Subcutaneous abdominal adipose tissue (tissue), 5 donors: ENCODE measurements around the gene ULBP3.
"Not testable (repeated sequence)": the region's sequence is repeated elsewhere in the genome, so short reads cannot be mapped to it uniquely, and the experiment has no call there.

ENCODE experiments used
- H3K27ac ChIP-seq: one replicate; pipeline ENCODE4 v1.7.0; 2013; ENCODE audit warnings: low read depth, mild to moderate bottlenecking, inconsistent platforms, low read length, moderate library complexity
- H3K27me3 ChIP-seq, 5 donors: one replicate each; pipeline ENCODE4 v1.7.0; 2013; ENCODE audit warnings: low read length in 5 of 5, inconsistent platforms in 1 of 5; ENCODE audit not compliant: control insufficient read depth in 5 of 5, insufficient read depth in 4 of 5
- H3K36me3 ChIP-seq, 5 donors: one replicate each; pipeline ENCODE4 v1.7.0; 2013; ENCODE audit warnings: low read length in 5 of 5; ENCODE audit not compliant: control insufficient read depth in 5 of 5, insufficient read depth in 5 of 5
- H3K4me1 ChIP-seq, 5 donors: one replicate each; pipeline ENCODE4 v1.7.0; 2013; ENCODE audit warnings: low read length in 5 of 5, mild to moderate bottlenecking in 3 of 5, moderate library complexity in 1 of 5; ENCODE audit not compliant: control insufficient read depth in 5 of 5, insufficient read depth in 5 of 5
- H3K4me3 ChIP-seq, 5 donors: one replicate each; pipeline ENCODE4 v1.7.0; 2013; ENCODE audit warnings: low read length in 5 of 5, low read depth in 1 of 5
- H3K9ac ChIP-seq, 5 donors: one replicate each; pipeline ENCODE4 v1.7.0; 2013; ENCODE audit warnings: low read length in 5 of 5, mild to moderate bottlenecking in 4 of 5, moderate library complexity in 3 of 5
- H3K9me3 ChIP-seq, 5 donors: one replicate each; pipeline ENCODE4 v1.7.0; 2013; ENCODE audit warnings: low read length in 5 of 5; ENCODE audit not compliant: control insufficient read depth in 5 of 5
- donor health status: healthy.
- donor health status: healthy.
- donor health status: healthy.
- donor health status: healthy.
- donor health status: healthy.

Gene ULBP3

GRCh38 chr6:150012846-150013784 is 55.8 kb downstream of the ULBP3 start:
- H3K27me3 ChIP-seq = peaks cover 18 to 47% (median 40%) of the 10 kb centered on the region in 5 donors
- H3K9me3 ChIP-seq, H3K9ac ChIP-seq, H3K36me3 ChIP-seq, H3K4me3 ChIP-seq, H3K4me1 ChIP-seq, H3K27ac ChIP-seq: not testable (repeated sequence)
